BE2C (cell line): ENCODE data around the gene FAM210B.

Experiments
- DNase-seq: peaks from one replicate; pipeline ENCODE4 v3.0.0-alpha.2; 2020
- H3K27me3 ChIP-seq: fragments of 250-450 bp; sonication (Bioruptor Pico); 2 replicates; pipeline ENCODE4 v1.5.1; 2020; ENCODE audit warnings: mild to moderate bottlenecking
- H3K36me3 ChIP-seq: fragments of 250-450 bp; sonication (Bioruptor Pico); 2 replicates; pipeline ENCODE4 v1.5.1; 2020; ENCODE audit warnings: mild to moderate bottlenecking
- H3K4me1 ChIP-seq: fragments of 250-450 bp; sonication (Bioruptor Pico); 2 replicates; pipeline ENCODE4 v1.5.1; 2020
- H3K4me3 ChIP-seq: 2 replicates; pipeline ENCODE4 v1.5.1; 2011; ENCODE audit warnings: low read depth, low read length
- H3K9me3 ChIP-seq: fragments of 250-450 bp; sonication (Bioruptor Pico); 2 replicates; pipeline ENCODE4 v1.5.1; 2020
- CTCF ChIP-seq: IDR thresholded peaks from 2 replicates; pipeline ENCODE4 v1.5.1; 2012; ENCODE audit warnings: mild to moderate bottlenecking, low read depth, low read length

The FAM210B gene

GRCh38 chr20:56363491-56363890 is 4.7 kb downstream of the FAM210B start:
- Histone ChIP-seq H3K9me3 (no peaks in the 10 kb centered on the region), H3K4me3 (no peak overlapping the region), H3K36me3 (peaks cover 1% of the 10 kb centered on the region; the same call in 1 of the 2 replicates), H3K27me3 (no peaks in the 10 kb centered on the region), H3K4me1 (no peaks in the 10 kb centered on the region)
- TF ChIP-seq CTCF = no peak
- no peak for DNase-seq

GRCh38 chr20:56368351-56369134 is 9.8 kb downstream of the FAM210B start:
- no peaks in the 10 kb centered on the region for H3K9me3 ChIP-seq
- H3K36me3 ChIP-seq = peaks cover 50% of the 10 kb centered on the region
- H3K4me1 ChIP-seq = peaks cover 6% of the 10 kb centered on the region; the same call in 1 of the 2 replicates
- H3K27me3 ChIP-seq = no peaks in the 10 kb centered on the region
- DNase-seq = no peak
- no peak overlapping the region for H3K4me3 ChIP-seq
- TF ChIP-seq CTCF = no peak

GRCh38 chr20:56369179-56369578 is 10.4 kb downstream of the FAM210B start:
- H3K4me3 ChIP-seq = no peak overlapping the region
- no peaks in the 10 kb centered on the region for H3K9me3 ChIP-seq
- H3K36me3 ChIP-seq = peaks cover 56% of the 10 kb centered on the region
- no peaks in the 10 kb centered on the region for H3K27me3 ChIP-seq
- peaks cover 6% of the 10 kb centered on the region; the same call in 1 of the 2 replicates for H3K4me1 ChIP-seq
- no peak for TF ChIP-seq CTCF
- no peak for DNase-seq

- DNase-seq = no peak
- Histone ChIP-seq H3K36me3 (peaks cover 81% of the 10 kb centered on the region), H3K4me3 (no peak overlapping the region), H3K27me3 (no peaks in the 10 kb centered on the region), H3K4me1 (peaks cover 6% of the 10 kb centered on the region; the same call in 1 of the 2 replicates), H3K9me3 (no peaks in the 10 kb centered on the region)
- TF ChIP-seq CTCF = no peak
Observed at GRCh38 chr20:56371977-56372376, 13.2 kb downstream of the FAM210B start.

GRCh38 chr20:56372850-56373249 is 14.1 kb downstream of the FAM210B start:
- H3K4me1 ChIP-seq = peaks cover 6% of the 10 kb centered on the region; the same call in 1 of the 2 replicates
- DNase-seq = no peak
- no peaks in the 10 kb centered on the region for H3K9me3 ChIP-seq
- TF ChIP-seq CTCF = no peak
- H3K36me3 ChIP-seq = peaks cover 88% of the 10 kb centered on the region
- H3K27me3 ChIP-seq = no peaks in the 10 kb centered on the region
- H3K4me3 ChIP-seq = no peak overlapping the region

- Histone ChIP-seq H3K4me3 (no peak overlapping the region), H3K36me3 (peaks cover 93% of the 10 kb centered on the region), H3K9me3 (no peaks in the 10 kb centered on the region), H3K4me1 (peaks cover 2% of the 10 kb centered on the region; the same call in 1 of the 2 replicates), H3K27me3 (no peaks in the 10 kb centered on the region)
- no peak for DNase-seq
- TF ChIP-seq CTCF = no peak
Observed at GRCh38 chr20:56373942-56374341, 15.2 kb downstream of the FAM210B start.
